Measurements from ENCODE around the gene COPA. TPM values are rescaled to one million over a fixed set of nuclear protein-coding genes. Genes with fewer than 3 reads are reported as not detected.

The COPA gene
- total RNA-seq, 4 donors from 2014 or later, result 140 to 186 (median 150) TPM

GRCh38 chr1:160261893-160262794, 80.9 kb downstream of the COPA start, which contains the start of gene DCAF8:
DCAF8 (minus strand) TSS chr1:160262549; CDS start chr1:160244008, 18,541 bp downstream.
- TF ChIP-seq CTCF (IDR thresholded peaks at IDR 0.05; ENCODE audit: low read depth), result no peak

- no peak for TF ChIP-seq CTCF (IDR thresholded peaks at IDR 0.05; ENCODE audit: low read depth)
These were observed 81.5 kb downstream of the COPA start for GRCh38 chr1:160261556-160261892.

GRCh38 chr1:160260406-160261382, 82.4 kb downstream of the COPA start:
- no peak for TF ChIP-seq CTCF (IDR thresholded peaks at IDR 0.05; ENCODE audit: low read depth)

- TF ChIP-seq CTCF (IDR thresholded peaks at IDR 0.05; ENCODE audit: low read depth), result no peak
These were observed 84.8 kb downstream of the COPA start for GRCh38 chr1:160258177-160258798.

GRCh38 chr1:160257411-160258015, 85.5 kb downstream of the COPA start:
- no peak for TF ChIP-seq CTCF (IDR thresholded peaks at IDR 0.05; ENCODE audit: low read depth)

- TF ChIP-seq CTCF (IDR thresholded peaks at IDR 0.05; ENCODE audit: low read depth), result no peak
These were observed 86.5 kb downstream of the COPA start for GRCh38 chr1:160256396-160257046.

Measured in subcutaneous adipose tissue (tissue), 4 donors.